GM12878 (cell line): ENCODE results near the gene TNKS1BP1. TPM values are rescaled to one million over a fixed set of nuclear protein-coding genes. Genes with fewer than 3 reads are reported as not detected.

Experiments
- ATAC-seq: fragments of 200-7000 bp; cut with Tn5 transposase; 3 replicates; pipeline ENCODE4 v1.9.1; 2020; ENCODE audit warnings: mild to moderate bottlenecking, moderate library complexity
- BruUV-seq: library from RNA; stranded (reverse); fragments of 400-500 nt; replicated peaks from 2 replicates; lab custom pipeline; 2021; lab: Mats Ljungman, UMichigan
- CTCF ChIA-PET: fragments of 300-600 bp; sonication (Branson Sonifier 250); formaldehyde crosslinking; extraction: SDS; loops from one replicate; lab custom pipeline; 2021; ENCODE audit warnings: inconsistent platforms; lab: Yijun Ruan, JAX
- POLR2A ChIA-PET: fragments of 350-600 bp; formaldehyde crosslinking; extraction: SDS; loops from one replicate; lab custom pipeline; 2021; ENCODE audit warnings: inconsistent platforms; lab: Charles Lee
- RAD21 ChIA-PET: fragments of 300-600 bp; sonication (Branson Sonifier 250); formaldehyde crosslinking; loops from one replicate; lab custom pipeline; 2023; ENCODE audit warnings: antibody characterized with exemption; ENCODE audit not compliant: unreplicated experiment; lab: Charles Lee
- SMC1A ChIA-PET: fragments of 300-600 bp; sonication (Branson Sonifier 250); formaldehyde crosslinking; loops from one replicate; lab custom pipeline; 2023; ENCODE audit not compliant: unreplicated experiment, uncharacterized antibody; lab: Charles Lee
- DNase-seq: peaks from one replicate; pipeline ENCODE4 v3.0.0-alpha.2; 2011; ENCODE audit warnings: low read depth, low spot score
- FAIRE-seq: peaks from 3 replicates; lab custom pipeline; 2011; peaks lifted over from hg19 to GRCh38; lab: Jason Lieb, UNC
- H2AFZ ChIP-seq: 2 replicates; pipeline ENCODE4 v1.6.0; 2011; ENCODE audit warnings: low read depth, low read length, control low read depth; ENCODE audit not compliant: control insufficient read depth
- H3K27ac ChIP-seq: 2 replicates; pipeline ENCODE4 v1.5.1; 2011; ENCODE audit warnings: control low read depth; ENCODE audit not compliant: control insufficient read depth, insufficient read depth
- H3K27me3 ChIP-seq, 2 experiments: replicated peaks in 1 of 2; 2 replicates each; pipeline versions ENCODE4 v1.6.0 to v1.6.1; 2011; ENCODE audit warnings: low read length in 1 of 2; ENCODE audit not compliant: control insufficient read depth in 2 of 2, insufficient read depth in 2 of 2
- H3K36me3 ChIP-seq, 2 experiments: 2 replicates each; pipeline ENCODE4 v1.5.1; 2011; ENCODE audit warnings: low read length in 1 of 2; ENCODE audit not compliant: control insufficient read depth in 2 of 2, insufficient read depth in 2 of 2
- H3K4me1 ChIP-seq: 2 replicates; pipeline ENCODE4 v1.6.1; 2011; ENCODE audit warnings: mild to moderate bottlenecking, low read length, moderate library complexity, mixed read lengths; ENCODE audit not compliant: control insufficient read depth, insufficient read depth
- H3K4me2 ChIP-seq: 2 replicates; pipeline ENCODE4 v1.6.0; 2011; ENCODE audit warnings: control low read depth; ENCODE audit not compliant: control insufficient read depth, insufficient read depth
- H3K4me3 ChIP-seq: fragments of 200-600 bp; sonication (generic); 2 replicates; pipeline ENCODE4 v1.5.1; 2016
- H3K79me2 ChIP-seq: 2 replicates; pipeline ENCODE4 v1.6.0; 2011; ENCODE audit warnings: low read length; ENCODE audit not compliant: control insufficient read depth, insufficient read depth
- H3K9ac ChIP-seq: 2 replicates; pipeline ENCODE4 v1.8.0; 2011; ENCODE audit warnings: low read length, control low read depth, mixed read lengths; ENCODE audit not compliant: control insufficient read depth, insufficient read depth
- H3K9me3 ChIP-seq: replicated peaks from 3 replicates; pipeline ENCODE4 v1.5.1; 2011; ENCODE audit warnings: mild to moderate bottlenecking, low read length; ENCODE audit not compliant: control insufficient read depth, insufficient read depth
- H4K20me1 ChIP-seq: 2 replicates; pipeline ENCODE4 v1.6.0; 2011; ENCODE audit not compliant: control insufficient read depth, insufficient read depth
- BCL11A ChIP-seq: IDR thresholded peaks from 2 replicates; pipeline ENCODE4 v1.6.1; 2011; ENCODE audit warnings: low read depth, low read length
- BCLAF1 ChIP-seq: fragments of 450-650 bp; IDR thresholded peaks from 2 replicates; pipeline ENCODE4 v1.6.1; 2017; ENCODE audit warnings: antibody characterized with exemption, mild to moderate bottlenecking, moderate library complexity
- CBFB ChIP-seq: IDR thresholded peaks from 2 replicates; pipeline ENCODE4 v1.6.1; 2016; ENCODE audit warnings: antibody characterized with exemption, low read depth
- CEBPZ ChIP-seq: fragments of 150-350 bp; IDR thresholded peaks from 2 replicates; pipeline ENCODE4 v1.6.1; 2016; ENCODE audit warnings: low read depth, low read length
- FOXM1 ChIP-seq: IDR thresholded peaks from 2 replicates; pipeline ENCODE4 v1.6.1; 2012; ENCODE audit warnings: low read depth, mild to moderate bottlenecking, inconsistent platforms, low read length, moderate library complexity
- GABPA ChIP-seq: IDR thresholded peaks from 2 replicates; pipeline ENCODE4 v1.6.1; 2014; ENCODE audit warnings: antibody characterized with exemption, low read depth, mild to moderate bottlenecking, inconsistent platforms
- IKZF2 ChIP-seq, 2 experiments: fragments of 450-650 bp; IDR thresholded peaks; 2 replicates each; pipeline ENCODE4 v1.6.1; 2017; ENCODE audit warnings: mild to moderate bottlenecking in 2 of 2, moderate library complexity in 2 of 2
- POLR2A ChIP-seq: IDR thresholded peaks from 2 replicates; pipeline ENCODE4 v1.6.1; 2011; ENCODE audit warnings: low read depth, mild to moderate bottlenecking, low read length
- ZNF384 ChIP-seq: IDR thresholded peaks from 2 replicates; pipeline ENCODE4 v1.6.1; 2012; ENCODE audit warnings: low read depth, mild to moderate bottlenecking, low read length, improper control_type of control experiment, borderline replicate concordance
- WGBS: methylation state at CpG from one replicate; pipeline ENCODE4 v1.1.6; 2016; ENCODE audit warnings: low lambda C conversion rate; ENCODE audit not compliant: insufficient replicate concordance, insufficient coverage; ENCODE audit errors: missing lambda C conversion rate; 5-methylcytosine and 5-hydroxymethylcytosine counted together
- in situ Hi-C: fragments of 300-500 bp; cut with MboI; formaldehyde crosslinking; loops from 9 replicates; pipeline ENCODE4 v1.14.3; 2018; ENCODE audit warnings: mixed read lengths
- intact Hi-C: fragments of 100-400 bp; cut with micrococcal nuclease; formaldehyde crosslinking; loops from one replicate; pipeline ENCODE4 v1.14.2; 2022; ENCODE audit not compliant: unreplicated experiment
- polyA plus RNA-seq, 11 experiments: library from polyadenylated mRNA; depleted of rRNA in 4 of 11; unstranded in 6 of 11; stranded (reverse) in 5 of 11; fragments of >200 nt; fragmentation: Nextera tagmentation in 4 of 11; fragmentation: Illumina TruSeq in 1 of 11; extraction: Ambion mirVana in 4 of 11; extraction: Trizol in 1 of 11; gene quantifications; 1 replicate in 1 of 11; 2 replicates in 10 of 11; pipeline versions ENCODE4 v1.2.1 to v1.2.3, GENCODE V29; 2011 to 2016; ENCODE audit warnings: inconsistent platforms in 2 of 11, missing spikeins in 2 of 11, low read depth in 1 of 11
- total RNA-seq, 4 experiments: library from RNA; depleted of rRNA in 3 of 4; stranded (reverse); fragments of >200 nt in 3 of 4; fragmentation: Illumina TruSeq in 1 of 4; extraction: Trizol in 1 of 4; gene quantifications; 2 replicates each; pipeline versions ENCODE4 v1.2.1 to v1.2.3, GENCODE V29; 2013 to 2021

TNKS1BP1 gene
- total and polyA plus RNA-seq, 10 of the 15 experiments (the other 5 are each of a cell fraction or from before 2014, with no cell fraction given) = 0.26 to 15.8 (median 4.3) TPM

- DNase-seq (no peak), ATAC-seq (no peak), FAIRE-seq (no peak)
- Histone ChIP-seq H3K4me1 (peaks cover 3% of the 10 kb centered on the region; the same call in 1 of the 2 replicates), H3K27ac (no peak overlapping the region), H3K4me3 (no peak overlapping the region), H3K9me3 (no peaks in the 10 kb centered on the region), H3K36me3 (no peaks in the 10 kb centered on the region), H4K20me1 (no peaks in the 10 kb centered on the region), H3K4me2 (no peak overlapping the region), H3K9ac (no peak overlapping the region), H3K27me3 (no peaks in the 10 kb centered on the region), H2AFZ (no peak overlapping the region), H3K79me2 (no peaks in the 10 kb centered on the region)
- ChIA-PET RAD21 (no interaction called here), SMC1A (no interaction called here), CTCF (interaction anchor here (1.8 kb wide), 1 partner anchor 29 kb away, joined by 5 read pairs; no protein-coding TSS in a partner anchor), POLR2A (no interaction called here)
- in situ Hi-C loops (no loop called here), intact Hi-C loops (no loop called here)
- BruUV-seq = no TSS peak
- WGBS = 91% methylated on average over 15 of the region's 15 CpGs
- no peak for TF ChIP-seq CBFB
Observed at GRCh38 chr11:57306161-57306876, 18.4 kb downstream of the TNKS1BP1 start.

- DNase-seq = no peak
- POLR2A ChIA-PET = no interaction called here
- Histone ChIP-seq H3K9ac (no peak overlapping the region), H2AFZ (no peak overlapping the region), H3K27me3 (no peaks in the 10 kb centered on the region), H4K20me1 (no peaks in the 10 kb centered on the region), H3K9me3 (no peaks in the 10 kb centered on the region), H3K79me2 (no peaks in the 10 kb centered on the region), H3K36me3 (no peaks in the 10 kb centered on the region; a peak in 1 of 4 replicates), H3K4me1 (0 out of 2 replicates have a peak, but pooled peaks cover 3% of the 10 kb centered on the region), H3K4me2 (no peak overlapping the region), H3K4me3 (no peak overlapping the region), H3K27ac (no peak overlapping the region)
- RAD21 ChIA-PET = no interaction called here
- 84% methylated on average over 8 of the region's 8 CpGs for WGBS
- CTCF ChIA-PET = interaction anchor here (1.5 kb wide), 1 partner anchor 56 kb away, joined by 4 read pairs; no protein-coding TSS in a partner anchor
- SMC1A ChIA-PET = no interaction called here
- no TSS peak for BruUV-seq
- intact Hi-C loops = no loop called here
- no peak for ATAC-seq
- in situ Hi-C loops = no loop called here
- no peak for FAIRE-seq
- TF ChIP-seq BCLAF1 (no peak), IKZF2 (IDR thresholded peaks at IDR 0.05) (no peak), GABPA (no peak), BCL11A (no peak), ZNF384 (no peak), FOXM1 (no peak), CEBPZ (no peak), POLR2A (no peak)
Observed at GRCh38 chr11:57305523-57305922, 19.2 kb downstream of the TNKS1BP1 start.
